ENCODE data around the gene TOE1. TPM values are rescaled to one million over a fixed set of nuclear protein-coding genes. Genes with fewer than 3 reads are reported as not detected.

Gene TOE1
- total and polyA plus RNA-seq, 9 of the 15 experiments (the other 6 are each of a cell fraction or from before 2014, with no cell fraction given) = 32.1 to 85.7 (median 38.0) TPM

DNA sequence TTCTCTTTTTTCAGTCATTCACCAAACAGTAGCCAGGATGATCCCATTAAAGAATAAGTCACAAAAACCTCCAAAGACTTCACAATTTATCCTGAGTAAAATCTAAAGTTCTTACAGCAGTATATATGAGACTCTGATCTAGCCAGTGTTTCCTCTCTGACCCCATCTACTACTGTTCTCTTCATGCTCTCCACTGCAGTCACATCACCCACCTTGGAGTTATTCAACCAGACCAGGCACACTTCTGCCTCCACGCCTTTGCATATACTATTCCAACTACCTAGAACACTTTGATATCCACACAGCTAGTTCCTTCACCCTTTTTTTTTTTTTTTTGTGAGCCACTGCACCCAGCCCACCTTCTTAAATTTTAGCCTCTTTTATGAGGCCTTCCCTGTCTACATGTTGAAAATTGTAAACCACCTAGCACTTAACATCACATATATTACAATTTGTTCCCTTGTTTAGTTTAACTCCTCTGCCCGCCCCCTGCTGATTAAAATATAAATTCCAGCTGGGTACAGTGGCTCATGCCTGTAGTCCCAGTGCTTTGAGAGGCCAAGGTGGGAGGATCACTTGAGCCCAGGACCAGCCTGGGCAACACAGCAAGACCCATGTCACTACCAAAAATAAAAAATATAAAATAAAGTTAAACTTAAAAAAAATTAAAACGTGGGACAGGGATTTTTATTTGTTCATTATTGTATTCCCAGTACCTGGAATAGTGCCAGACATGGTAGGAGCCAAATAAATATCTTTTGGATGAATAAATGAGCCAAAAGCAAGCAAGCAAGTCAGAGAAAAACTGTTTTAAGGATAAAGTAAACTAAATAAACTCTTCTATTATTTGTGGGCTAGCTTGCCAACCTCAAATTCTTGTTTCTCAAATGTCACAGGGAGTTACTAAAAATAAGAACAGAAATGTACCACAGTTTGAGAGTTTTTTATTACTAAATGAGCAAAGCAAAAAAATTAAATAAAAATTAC lies 35.4 kb downstream of the TOE1 start:
- Histone ChIP-seq H2AFZ (ENCODE audit: low read depth, low read length) (no peak overlapping the region), H3K27ac (ENCODE audit: extremely low read depth, low read depth, low read length) (no peak overlapping the region), H3K27me3 (ENCODE audit: control insufficient read depth in 2 of 2, insufficient read depth in 2 of 2, low read length in 2 of 2) (no peaks in the 10 kb centered on the region; a peak in 1 of 5 replicates), H3K9me1 (ENCODE audit: control insufficient read depth, insufficient read depth, low read length) (no peaks in the 10 kb centered on the region), H3K4me1 (replicated peaks in 1 of 2; ENCODE audit: control insufficient read depth in 2 of 2, insufficient read depth in 2 of 2, low read length in 2 of 2) (0 out of 5 replicates have a peak, but pooled peaks cover 0 to 3% of the 10 kb centered on the region in 2 experiments), H3K4me3 (no peak overlapping the region), H4K20me1 (replicated peaks; ENCODE audit: control insufficient read depth, insufficient read depth, low read length) (no peaks in the 10 kb centered on the region), H3K9ac (ENCODE audit: insufficient read depth in 1 of 2, low read depth in 2 of 2, low read length in 2 of 2) (no peak overlapping the region), H3K79me2 (ENCODE audit: control insufficient read depth, insufficient read depth, low read length) (no peaks in the 10 kb centered on the region), H3K36me3 (ENCODE audit: control insufficient read depth, insufficient read depth, low read length) (no peaks in the 10 kb centered on the region), H3K4me2 (ENCODE audit: insufficient read depth, low read length) (no peak overlapping the region), H3K9me3 (replicated peaks; ENCODE audit: control insufficient read depth, insufficient read depth, low read depth, low read length) (no peaks in the 10 kb centered on the region)
- 21% methylated on average over 3 of the region's 3 CpGs for WGBS (ENCODE audit: insufficient coverage, low coverage, missing lambda C conversion rate)
- FAIRE-seq (no peak), DNase-seq (ENCODE audit: extremely low read depth in 1 of 4, low spot score in 3 of 4) (no peak), ATAC-seq (peak; percentile 49)
- ChIA-PET CTCF (ENCODE audit: low intra/inter-chr PET ratio) (no interaction called here), POLR2A (interaction anchor here (0.6 kb wide), 1 partner anchor 27 kb away, joined by 3 read pairs; no protein-coding TSS in a partner anchor)
- intact Hi-C loops (cut with micrococcal nuclease) (no loop called here), in situ Hi-C loops (cut with MboI) (no loop called here)
- no TSS peak for BruUV-seq (replicated peaks)
- TF ChIP-seq ZNF121 (CRISPR knock-in tag; conservative IDR thresholded peaks at IDR 0.05) (peak; percentile 60; the same call in 1 of the 2 replicates), ADNP (tag; IDR thresholded peaks at IDR 0.05) (no peak), ZNF146 (CRISPR knock-in tag; IDR thresholded peaks at IDR 0.05; ENCODE audit: unreplicated experiment) (no peak), LEF1 (IDR thresholded peaks at IDR 0.05) (no peak), TFAM (CRISPR knock-in tag; conservative IDR thresholded peaks at IDR 0.05) (no peak), EHMT2 (IDR thresholded peaks at IDR 0.05) (no peak), POLR3G (IDR thresholded peaks at IDR 0.05; ENCODE audit: extremely low read depth, insufficient read length, insufficient replicate concordance) (no peak), NFIC (IDR thresholded peaks at IDR 0.05) (peak; percentile 64), ZNF584 (CRISPR knock-in tag; IDR thresholded peaks at IDR 0.05; ENCODE audit: low read depth) (no peak)
- TF ChIP-seq, protein P1, sequence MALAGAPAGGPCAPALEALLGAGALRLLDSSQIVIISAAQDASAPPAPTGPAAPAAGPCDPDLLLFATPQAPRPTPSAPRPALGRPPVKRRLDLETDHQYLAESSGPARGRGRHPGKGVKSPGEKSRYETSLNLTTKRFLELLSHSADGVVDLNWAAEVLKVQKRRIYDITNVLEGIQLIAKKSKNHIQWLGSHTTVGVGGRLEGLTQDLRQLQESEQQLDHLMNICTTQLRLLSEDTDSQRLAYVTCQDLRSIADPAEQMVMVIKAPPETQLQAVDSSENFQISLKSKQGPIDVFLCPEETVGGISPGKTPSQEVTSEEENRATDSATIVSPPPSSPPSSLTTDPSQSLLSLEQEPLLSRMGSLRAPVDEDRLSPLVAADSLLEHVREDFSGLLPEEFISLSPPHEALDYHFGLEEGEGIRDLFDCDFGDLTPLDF (CRISPR knock-in tag; IDR thresholded peaks at IDR 0.05) = no peak
- TF ChIP-seq, protein P2, sequence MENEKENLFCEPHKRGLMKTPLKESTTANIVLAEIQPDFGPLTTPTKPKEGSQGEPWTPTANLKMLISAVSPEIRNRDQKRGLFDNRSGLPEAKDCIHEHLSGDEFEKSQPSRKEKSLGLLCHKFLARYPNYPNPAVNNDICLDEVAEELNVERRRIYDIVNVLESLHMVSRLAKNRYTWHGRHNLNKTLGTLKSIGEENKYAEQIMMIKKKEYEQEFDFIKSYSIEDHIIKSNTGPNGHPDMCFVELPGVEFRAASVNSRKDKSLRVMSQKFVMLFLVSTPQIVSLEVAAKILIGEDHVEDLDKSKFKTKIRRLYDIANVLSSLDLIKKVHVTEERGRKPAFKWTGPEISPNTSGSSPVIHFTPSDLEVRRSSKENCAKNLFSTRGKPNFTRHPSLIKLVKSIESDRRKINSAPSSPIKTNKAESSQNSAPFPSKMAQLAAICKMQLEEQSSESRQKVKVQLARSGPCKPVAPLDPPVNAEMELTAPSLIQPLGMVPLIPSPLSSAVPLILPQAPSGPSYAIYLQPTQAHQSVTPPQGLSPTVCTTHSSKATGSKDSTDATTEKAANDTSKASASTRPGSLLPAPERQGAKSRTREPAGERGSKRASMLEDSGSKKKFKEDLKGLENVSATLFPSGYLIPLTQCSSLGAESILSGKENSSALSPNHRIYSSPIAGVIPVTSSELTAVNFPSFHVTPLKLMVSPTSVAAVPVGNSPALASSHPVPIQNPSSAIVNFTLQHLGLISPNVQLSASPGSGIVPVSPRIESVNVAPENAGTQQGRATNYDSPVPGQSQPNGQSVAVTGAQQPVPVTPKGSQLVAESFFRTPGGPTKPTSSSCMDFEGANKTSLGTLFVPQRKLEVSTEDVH (IDR thresholded peaks at IDR 0.05; ENCODE audit: low read depth, partially characterized antibody) = no peak
- TF ChIP-seq, protein P3, sequence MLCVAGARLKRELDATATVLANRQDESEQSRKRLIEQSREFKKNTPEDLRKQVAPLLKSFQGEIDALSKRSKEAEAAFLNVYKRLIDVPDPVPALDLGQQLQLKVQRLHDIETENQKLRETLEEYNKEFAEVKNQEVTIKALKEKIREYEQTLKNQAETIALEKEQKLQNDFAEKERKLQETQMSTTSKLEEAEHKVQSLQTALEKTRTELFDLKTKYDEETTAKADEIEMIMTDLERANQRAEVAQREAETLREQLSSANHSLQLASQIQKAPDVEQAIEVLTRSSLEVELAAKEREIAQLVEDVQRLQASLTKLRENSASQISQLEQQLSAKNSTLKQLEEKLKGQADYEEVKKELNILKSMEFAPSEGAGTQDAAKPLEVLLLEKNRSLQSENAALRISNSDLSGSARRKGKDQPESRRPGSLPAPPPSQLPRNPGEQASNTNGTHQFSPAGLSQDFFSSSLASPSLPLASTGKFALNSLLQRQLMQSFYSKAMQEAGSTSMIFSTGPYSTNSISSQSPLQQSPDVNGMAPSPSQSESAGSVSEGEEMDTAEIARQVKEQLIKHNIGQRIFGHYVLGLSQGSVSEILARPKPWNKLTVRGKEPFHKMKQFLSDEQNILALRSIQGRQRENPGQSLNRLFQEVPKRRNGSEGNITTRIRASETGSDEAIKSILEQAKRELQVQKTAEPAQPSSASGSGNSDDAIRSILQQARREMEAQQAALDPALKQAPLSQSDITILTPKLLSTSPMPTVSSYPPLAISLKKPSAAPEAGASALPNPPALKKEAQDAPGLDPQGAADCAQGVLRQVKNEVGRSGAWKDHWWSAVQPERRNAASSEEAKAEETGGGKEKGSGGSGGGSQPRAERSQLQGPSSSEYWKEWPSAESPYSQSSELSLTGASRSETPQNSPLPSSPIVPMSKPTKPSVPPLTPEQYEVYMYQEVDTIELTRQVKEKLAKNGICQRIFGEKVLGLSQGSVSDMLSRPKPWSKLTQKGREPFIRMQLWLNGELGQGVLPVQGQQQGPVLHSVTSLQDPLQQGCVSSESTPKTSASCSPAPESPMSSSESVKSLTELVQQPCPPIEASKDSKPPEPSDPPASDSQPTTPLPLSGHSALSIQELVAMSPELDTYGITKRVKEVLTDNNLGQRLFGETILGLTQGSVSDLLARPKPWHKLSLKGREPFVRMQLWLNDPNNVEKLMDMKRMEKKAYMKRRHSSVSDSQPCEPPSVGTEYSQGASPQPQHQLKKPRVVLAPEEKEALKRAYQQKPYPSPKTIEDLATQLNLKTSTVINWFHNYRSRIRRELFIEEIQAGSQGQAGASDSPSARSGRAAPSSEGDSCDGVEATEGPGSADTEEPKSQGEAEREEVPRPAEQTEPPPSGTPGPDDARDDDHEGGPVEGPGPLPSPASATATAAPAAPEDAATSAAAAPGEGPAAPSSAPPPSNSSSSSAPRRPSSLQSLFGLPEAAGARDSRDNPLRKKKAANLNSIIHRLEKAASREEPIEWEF (CRISPR knock-in tag; IDR thresholded peaks at IDR 0.05) = no peak

Data from K562 (cell line).